D341Med (cell line): ENCODE results near the gene DSCAM.

Experiments
- DNase-seq: peaks from one replicate; pipeline ENCODE4 v3.0.0; 2012; ENCODE audit warnings: low spot score

The DSCAM gene

DNA sequence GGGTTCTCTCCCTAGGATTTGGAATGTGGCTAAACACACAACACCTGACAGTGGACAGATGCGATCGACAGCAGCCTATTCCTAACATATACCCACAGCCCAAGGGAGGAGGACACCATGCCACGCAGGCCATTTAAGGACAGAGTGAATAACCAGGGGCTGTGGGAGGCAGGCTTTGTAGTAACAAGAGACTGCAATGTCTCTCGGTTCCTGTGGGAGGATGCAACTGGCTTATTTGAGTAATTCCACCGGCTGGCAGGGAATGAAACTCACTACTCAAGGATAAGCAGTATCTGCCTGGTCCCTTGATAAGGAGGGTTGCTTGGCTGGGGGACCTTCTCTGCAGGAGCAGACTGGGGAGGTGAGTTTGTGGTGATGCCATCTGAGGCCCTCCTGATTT lies 870.2 kb downstream of the DSCAM start:
- DNase-seq: no peak

DNA sequence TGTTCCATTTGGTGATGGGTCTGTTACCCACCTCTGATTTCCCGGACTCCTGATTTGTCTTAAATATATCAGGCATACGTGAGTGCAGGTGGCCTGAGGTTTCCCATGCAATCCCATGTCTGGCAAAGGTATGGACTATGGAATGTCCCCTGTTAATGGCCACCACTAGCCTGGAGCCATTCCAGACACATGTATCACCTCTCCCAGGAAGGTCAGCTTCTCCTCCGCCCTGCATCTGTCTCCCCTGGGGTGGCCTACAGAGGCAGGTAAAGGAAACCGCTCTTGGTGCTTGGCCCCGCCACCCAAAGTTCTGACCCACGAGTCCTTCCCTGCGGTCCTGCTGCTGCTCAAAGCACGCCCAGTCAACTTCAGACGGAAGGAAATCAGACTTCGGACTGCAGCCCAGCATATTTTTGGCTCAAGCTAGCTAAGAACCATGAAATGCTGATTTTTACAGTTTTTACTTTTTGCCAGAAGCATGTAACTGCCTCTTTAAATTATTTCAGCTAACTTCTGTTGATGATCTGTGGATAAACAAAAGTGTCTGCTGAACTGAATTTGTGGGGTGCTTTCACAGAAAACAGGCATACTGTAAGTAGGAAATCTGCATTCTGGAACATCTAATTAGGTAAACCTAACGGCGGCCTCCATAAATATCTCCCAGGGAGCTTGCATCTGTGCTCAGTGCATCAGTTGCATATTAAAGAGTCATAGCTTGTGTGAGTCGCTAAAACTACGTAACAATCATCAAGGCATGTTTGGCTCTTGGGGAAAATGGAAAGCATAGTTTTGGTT lies 873.8 kb downstream of the DSCAM start:
- DNase-seq: no peak

DNA sequence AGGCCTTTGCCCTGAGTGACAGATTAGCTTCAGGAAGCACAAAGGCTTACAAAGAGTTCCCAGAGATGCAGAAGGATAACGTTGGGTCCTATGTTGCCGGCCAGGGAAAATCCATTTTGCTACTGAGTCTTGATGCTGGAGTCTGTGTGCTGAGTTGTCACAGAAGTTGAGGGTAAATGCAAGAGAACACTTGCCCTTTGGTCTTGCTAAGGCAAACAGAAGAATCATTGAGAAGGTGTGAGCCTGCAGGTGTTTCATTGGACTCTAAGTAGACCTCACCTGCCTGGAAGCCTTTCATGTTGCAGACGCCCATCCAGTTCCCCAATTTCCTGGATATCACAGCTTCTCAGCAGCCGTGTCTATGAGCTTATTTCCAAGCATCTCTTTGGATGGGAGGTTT lies 874.5 kb downstream of the DSCAM start:
- DNase-seq: no peak

DNA sequence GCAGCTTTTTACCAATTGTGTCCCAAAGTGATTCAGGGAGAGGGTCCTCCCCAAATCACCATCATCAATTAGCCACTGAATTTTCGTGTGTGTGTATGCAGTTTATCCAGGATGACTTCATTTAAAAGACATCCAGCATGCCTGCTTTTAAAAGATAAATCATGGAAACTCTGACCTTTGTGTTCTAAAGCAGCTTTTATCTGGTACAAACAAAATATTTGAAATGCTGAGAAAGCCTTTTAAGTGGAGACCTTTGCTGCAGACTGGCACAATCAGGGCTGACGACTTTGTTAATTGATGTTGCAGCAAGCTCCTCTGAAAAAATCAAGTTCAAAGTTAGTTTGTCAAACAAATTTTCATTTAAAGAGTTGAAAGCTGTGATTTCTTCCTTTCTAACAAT lies 875.0 kb downstream of the DSCAM start:
- no peak for DNase-seq

DNA sequence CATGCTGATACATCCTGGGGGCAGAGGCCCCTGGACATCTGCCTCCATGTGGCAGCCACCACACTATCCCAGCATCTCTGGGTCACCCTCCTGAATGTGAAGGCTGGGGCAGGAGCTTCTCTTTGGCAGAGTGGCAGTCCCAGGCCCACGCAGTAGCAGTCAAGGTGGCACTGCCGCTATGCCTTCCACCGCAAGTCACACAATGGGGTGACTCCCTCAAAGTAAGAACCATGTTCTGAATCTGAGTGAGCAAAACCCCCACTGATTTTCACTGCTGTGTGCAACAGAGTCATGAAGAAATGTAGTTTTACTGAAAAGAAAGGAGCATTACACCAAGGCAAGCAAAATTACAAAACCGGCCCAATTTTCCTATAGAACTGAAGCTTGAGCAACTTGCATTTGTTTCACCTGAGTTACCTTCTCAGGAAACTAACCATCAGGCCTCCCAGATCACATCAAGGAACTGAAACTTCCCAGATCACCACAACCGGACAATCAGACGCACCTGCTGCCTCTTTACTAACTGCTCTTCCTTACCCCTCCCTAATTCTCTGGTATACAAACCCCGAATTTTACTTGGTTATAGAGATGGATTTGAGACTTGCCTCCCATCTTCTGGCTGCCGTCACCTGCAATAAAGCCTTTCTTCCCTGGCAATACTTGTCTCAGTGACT lies 877.1 kb downstream of the DSCAM start:
- no peak for DNase-seq

DNA sequence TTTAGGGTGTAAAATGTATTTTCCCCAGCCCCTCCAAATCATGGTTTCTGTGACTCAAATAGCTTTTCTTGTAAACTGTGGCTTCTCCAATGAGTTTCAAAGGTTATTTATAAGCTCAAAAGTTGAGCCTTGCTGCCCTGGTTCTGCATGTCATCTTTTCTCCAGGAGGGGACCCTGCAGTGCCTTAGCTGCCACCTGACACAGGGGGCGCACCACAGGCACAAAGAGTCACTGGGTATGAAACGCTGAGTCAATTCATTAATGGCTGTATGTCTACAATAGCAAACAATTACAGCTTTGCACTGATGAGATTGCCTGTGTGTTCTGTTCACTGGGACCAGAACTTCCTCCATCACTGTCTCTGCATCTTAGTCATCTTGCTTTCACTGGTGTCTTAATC lies 878.9 kb downstream of the DSCAM start:
- no peak for DNase-seq

DNA sequence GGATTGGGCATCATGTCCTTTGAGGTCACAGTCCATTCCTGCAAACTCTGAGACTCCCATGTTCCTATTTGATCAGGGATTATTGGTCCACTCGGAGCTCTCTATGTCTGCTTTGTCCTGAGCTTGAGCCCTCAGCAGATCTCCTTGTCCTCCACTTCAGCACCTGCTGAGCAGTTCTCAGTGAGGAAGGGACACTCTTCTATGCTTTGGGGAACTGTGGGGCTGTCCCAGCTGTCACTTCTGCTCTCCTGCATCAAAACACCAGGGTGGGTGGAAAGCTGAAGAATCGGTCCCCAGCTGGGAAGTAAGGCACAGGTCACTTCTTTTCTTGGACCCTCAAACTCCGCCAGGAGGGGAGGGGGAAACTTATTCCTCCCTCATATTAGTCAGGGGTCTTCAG lies 880.2 kb downstream of the DSCAM start:
- no peak for DNase-seq

DNA sequence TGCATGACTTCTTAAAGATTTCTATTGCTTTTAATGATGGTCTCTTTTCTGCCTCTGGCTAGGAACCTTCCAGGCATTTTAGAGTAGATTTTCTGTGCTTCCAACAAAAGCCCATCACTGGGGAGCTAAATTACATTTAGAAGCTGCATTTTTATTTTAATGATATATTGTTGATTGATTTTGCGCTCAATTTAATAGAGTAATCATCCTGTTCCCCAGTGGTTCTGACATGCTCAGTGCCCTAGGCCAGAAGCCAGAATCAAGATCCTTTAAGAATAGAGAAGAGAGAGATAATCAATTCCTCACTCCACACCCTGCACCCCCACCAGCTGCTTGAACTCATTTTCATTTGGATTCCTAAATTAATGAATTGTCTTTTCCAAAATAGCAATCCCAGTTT lies 881.9 kb downstream of the DSCAM start:
- DNase-seq: no peak

DNA sequence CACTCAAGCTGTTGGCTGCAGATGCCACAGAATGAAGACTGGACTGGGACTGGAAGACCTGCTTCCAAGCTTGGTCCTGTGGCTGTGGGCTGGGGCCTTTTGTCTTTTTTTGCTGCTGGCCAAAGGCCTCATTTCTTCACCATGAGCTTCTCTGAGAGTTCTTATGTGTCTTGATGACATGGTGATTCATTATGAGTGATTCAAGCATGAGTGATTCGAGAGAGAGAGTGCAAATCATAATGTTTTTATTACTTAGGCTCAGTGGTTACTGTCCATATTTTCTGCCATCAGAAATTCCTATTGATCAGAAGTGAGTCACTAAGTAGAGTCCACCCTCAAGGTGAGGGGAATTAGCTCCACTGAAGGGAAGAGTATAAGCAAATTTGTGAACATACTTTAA lies 885.7 kb downstream of the DSCAM start:
- DNase-seq: no peak
